Hepatocyte (in vitro differentiated cells): ENCODE measurements around the gene SH3PXD2B.

Experiments
- EZH2 ChIP-seq: fragments of 200-600 bp; sonication (generic); IDR thresholded peaks from 2 replicates; pipeline ENCODE4 v1.6.1; 2016; ENCODE audit warnings: antibody characterized with exemption, mild to moderate bottlenecking, borderline replicate concordance
- TF ChIP-seq, protein P1 (sequence below): fragments of 200-600 bp; sonication (generic); IDR thresholded peaks from 2 replicates; pipeline ENCODE4 v1.5.1; 2016; ENCODE audit warnings: antibody characterized with exemption, mild to moderate bottlenecking; ENCODE audit not compliant: poor library complexity

DNA sequence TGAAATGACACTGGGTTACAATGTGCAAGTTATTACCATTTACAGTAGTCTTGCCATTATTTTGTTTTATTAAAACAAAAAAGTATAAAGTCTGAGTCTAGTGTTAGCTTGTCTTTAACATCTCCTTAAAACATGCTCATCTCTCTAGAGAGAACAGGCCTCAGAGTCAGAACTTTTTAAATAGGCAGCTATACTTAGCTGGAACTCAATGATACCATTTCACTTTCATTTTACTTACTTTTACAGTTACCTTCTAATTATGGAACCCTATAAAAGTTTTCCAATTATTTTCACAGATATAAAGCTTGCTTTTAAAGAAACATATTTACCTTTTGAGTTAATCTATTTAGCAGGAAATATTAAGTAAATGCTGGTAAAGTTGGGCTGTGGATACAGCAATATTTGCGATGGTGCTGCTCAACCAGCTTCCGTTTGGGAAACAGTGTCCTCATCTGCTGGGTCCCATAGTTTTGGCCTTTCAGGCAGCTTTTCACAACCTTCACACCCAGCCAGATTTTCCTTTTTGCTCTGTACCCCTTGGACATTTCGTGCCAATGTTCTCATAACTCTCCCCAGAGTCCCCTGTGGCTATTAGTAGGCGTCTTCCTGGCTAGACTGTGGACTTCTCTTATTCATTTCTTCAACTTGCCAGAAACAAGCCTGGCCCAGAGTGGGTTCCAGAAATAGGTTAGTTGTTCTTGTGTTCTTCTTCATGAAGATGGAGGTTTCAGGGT, 134.4 kb downstream of the SH3PXD2B start:
- TF ChIP-seq, protein P1, sequence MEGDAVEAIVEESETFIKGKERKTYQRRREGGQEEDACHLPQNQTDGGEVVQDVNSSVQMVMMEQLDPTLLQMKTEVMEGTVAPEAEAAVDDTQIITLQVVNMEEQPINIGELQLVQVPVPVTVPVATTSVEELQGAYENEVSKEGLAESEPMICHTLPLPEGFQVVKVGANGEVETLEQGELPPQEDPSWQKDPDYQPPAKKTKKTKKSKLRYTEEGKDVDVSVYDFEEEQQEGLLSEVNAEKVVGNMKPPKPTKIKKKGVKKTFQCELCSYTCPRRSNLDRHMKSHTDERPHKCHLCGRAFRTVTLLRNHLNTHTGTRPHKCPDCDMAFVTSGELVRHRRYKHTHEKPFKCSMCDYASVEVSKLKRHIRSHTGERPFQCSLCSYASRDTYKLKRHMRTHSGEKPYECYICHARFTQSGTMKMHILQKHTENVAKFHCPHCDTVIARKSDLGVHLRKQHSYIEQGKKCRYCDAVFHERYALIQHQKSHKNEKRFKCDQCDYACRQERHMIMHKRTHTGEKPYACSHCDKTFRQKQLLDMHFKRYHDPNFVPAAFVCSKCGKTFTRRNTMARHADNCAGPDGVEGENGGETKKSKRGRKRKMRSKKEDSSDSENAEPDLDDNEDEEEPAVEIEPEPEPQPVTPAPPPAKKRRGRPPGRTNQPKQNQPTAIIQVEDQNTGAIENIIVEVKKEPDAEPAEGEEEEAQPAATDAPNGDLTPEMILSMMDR: no peak
- TF ChIP-seq EZH2: no peak
